GM12892 (cell line): ENCODE results near the gene CD101.

Experiments used
- POLR2A ChIP-seq: IDR thresholded peaks from 2 replicates; pipeline ENCODE4 v1.6.1; 2011; ENCODE audit warnings: low read depth, low read length, control low read depth
- POLR2AphosphoS5 ChIP-seq: IDR thresholded peaks from 2 replicates; pipeline ENCODE4 v1.6.1; 2011; ENCODE audit warnings: low read depth, low read length, control low read depth

DNA sequence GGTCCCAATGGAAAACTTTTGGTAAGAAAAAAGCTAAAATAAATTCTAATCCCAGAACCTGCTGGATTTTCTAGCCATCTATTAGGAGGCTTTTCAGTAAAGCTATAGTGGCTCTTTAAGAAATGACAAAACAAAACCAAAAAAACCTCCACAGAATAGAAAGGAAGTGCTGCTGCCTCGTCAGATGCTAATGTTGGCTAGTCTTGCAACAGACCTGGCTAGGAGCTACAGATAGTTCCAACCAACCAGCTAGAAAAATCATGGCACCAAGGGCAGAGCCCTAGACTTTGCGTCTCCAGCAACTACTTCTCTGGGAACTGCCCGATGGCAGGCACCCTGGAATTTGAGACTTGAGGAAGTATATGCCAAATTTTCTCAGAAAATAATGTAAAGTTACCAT is 7.6 kb downstream of the CD101 start:
- TF ChIP-seq POLR2A (no peak), POLR2AphosphoS5 (no peak)
